Activated T-helper 1 cell treated with anti-CD3 and anti-CD28 coated beads, Interleukin-12 subunit alpha, Interleukin-12 subunit beta, Interleukin-2, Interleukin-4 antibody, amounts not matched to agents 30 ng/mL and 10 ng/mL and 1 ng/mL, durations not matched to agents 14 hours and 24 hours and 36 hours (primary cell): Measurements from ENCODE around the gene EMID1. TPM values are rescaled to one million over a fixed set of nuclear protein-coding genes. Genes with fewer than 3 reads are reported as not detected.

Experiments
- DNase-seq: peaks from one replicate; pipeline ENCODE4 v3.0.0; 2021; ENCODE audit warnings: low spot score
- H3K27ac Mint-ChIP-seq: one replicate; pipeline ENCODE4 v1.8.0; 2021; ENCODE audit warnings: mild to moderate bottlenecking, mixed read lengths
- H3K27me3 Mint-ChIP-seq: one replicate; pipeline ENCODE4 v1.8.0; 2022; ENCODE audit warnings: mild to moderate bottlenecking, moderate library complexity, mixed read lengths; ENCODE audit not compliant: insufficient read depth
- H3K36me3 Mint-ChIP-seq: one replicate; pipeline ENCODE4 v1.8.0; 2021; ENCODE audit warnings: low read depth, mixed read lengths
- H3K4me1 Mint-ChIP-seq: one replicate; pipeline ENCODE4 v1.8.0; 2021; ENCODE audit warnings: low read depth, mixed read lengths
- H3K4me3 Mint-ChIP-seq: one replicate; pipeline ENCODE4 v1.8.0; 2021; ENCODE audit warnings: mild to moderate bottlenecking, moderate library complexity, mixed read lengths
- H3K9me3 Mint-ChIP-seq: one replicate; pipeline ENCODE4 v1.8.0; 2021; ENCODE audit warnings: mixed read lengths
- intact Hi-C: fragments of 100-400 bp; cut with micrococcal nuclease; formaldehyde crosslinking; loops from one replicate; pipeline ENCODE4 v1.15.1; 2024
- total RNA-seq: library from RNA; stranded (reverse); gene quantifications from 2 replicates; pipeline ENCODE4 v1.2.3, GENCODE V29; 2022

The EMID1 gene
- total RNA-seq, 1 donor from 2014 or later, result not detected

- DNase-seq, result peak; percentile 35
- H3K36me3 Mint-ChIP-seq, result peaks cover 55% of the 10 kb centered on the region
- H3K4me1 Mint-ChIP-seq, result peaks cover 57% of the 10 kb centered on the region
- H3K27ac Mint-ChIP-seq, result peak overlapping the region; percentile 99
- intact Hi-C loops, result loop anchor here (2.0 to 10.0 kb wide), 4 partner anchors 384 to 1350 kb away; partner anchors contain the start of genes CCDC117, PITPNB, UQCR10 and ZMAT5
- no peaks in the 10 kb centered on the region for H3K9me3 Mint-ChIP-seq
- H3K27me3 Mint-ChIP-seq, result no peaks in the 10 kb centered on the region
- peak overlapping the region; percentile 96 for H3K4me3 Mint-ChIP-seq
Measured at GRCh38 chr22:29268511-29269229, 63.0 kb downstream of the EMID1 start.

GRCh38 chr22:29269230-29269604, 63.5 kb downstream of the EMID1 start:
- Mint-ChIP-seq H3K27me3 (no peaks in the 10 kb centered on the region), H3K4me1 (peaks cover 62% of the 10 kb centered on the region), H3K36me3 (peaks cover 59% of the 10 kb centered on the region), H3K27ac (peak overlapping the region; percentile 86), H3K4me3 (peak overlapping the region; percentile 96), H3K9me3 (no peaks in the 10 kb centered on the region)
- intact Hi-C loops, result loop anchor here (2.0 to 10.0 kb wide), 4 partner anchors 384 to 1350 kb away; partner anchors contain the start of genes CCDC117, PITPNB, UQCR10 and ZMAT5
- DNase-seq, result no peak

GRCh38 chr22:29269731-29270474, 64.2 kb downstream of the EMID1 start:
- Mint-ChIP-seq H3K27me3 (no peaks in the 10 kb centered on the region), H3K9me3 (no peaks in the 10 kb centered on the region), H3K36me3 (peaks cover 64% of the 10 kb centered on the region), H3K27ac (peak overlapping the region; percentile 86), H3K4me3 (peak overlapping the region; percentile 96), H3K4me1 (peaks cover 68% of the 10 kb centered on the region)
- no peak for DNase-seq
- intact Hi-C loops, result loop anchor here (2.0 to 10.0 kb wide), 5 partner anchors 37 to 1351 kb away; partner anchors contain the start of genes CCDC117, GAS2L1, PITPNB and UQCR10

GRCh38 chr22:29270475-29271271, 65.0 kb downstream of the EMID1 start:
- intact Hi-C loops, result loop anchor here (2.0 kb wide), 1 partner anchor 36 kb away; the partner anchor contains the start of gene GAS2L1
- no peak for DNase-seq
- peaks cover 75% of the 10 kb centered on the region for H3K4me1 Mint-ChIP-seq
- H3K36me3 Mint-ChIP-seq, result peaks cover 71% of the 10 kb centered on the region
- H3K9me3 Mint-ChIP-seq, result no peaks in the 10 kb centered on the region
- peak overlapping the region; percentile 96 for H3K4me3 Mint-ChIP-seq
- H3K27ac Mint-ChIP-seq, result peak overlapping the region; percentile 83
- H3K27me3 Mint-ChIP-seq, result no peaks in the 10 kb centered on the region

- no peaks in the 10 kb centered on the region for H3K27me3 Mint-ChIP-seq
- no peak overlapping the region for H3K4me3 Mint-ChIP-seq
- no peak for DNase-seq
- intact Hi-C loops, result no loop called here
- peaks cover 72% of the 10 kb centered on the region for H3K4me1 Mint-ChIP-seq
- H3K36me3 Mint-ChIP-seq, result peaks cover 78% of the 10 kb centered on the region
- no peak overlapping the region for H3K27ac Mint-ChIP-seq
- H3K9me3 Mint-ChIP-seq, result no peaks in the 10 kb centered on the region
Measured at GRCh38 chr22:29272624-29273023, 66.9 kb downstream of the EMID1 start.

- H3K9me3 Mint-ChIP-seq, result no peaks in the 10 kb centered on the region
- intact Hi-C loops, result no loop called here
- H3K4me1 Mint-ChIP-seq, result peaks cover 59% of the 10 kb centered on the region
- peaks cover 75% of the 10 kb centered on the region for H3K36me3 Mint-ChIP-seq
- H3K27me3 Mint-ChIP-seq, result no peaks in the 10 kb centered on the region
- DNase-seq, result no peak
- H3K4me3 Mint-ChIP-seq, result no peak overlapping the region
- H3K27ac Mint-ChIP-seq, result no peak overlapping the region
Measured at GRCh38 chr22:29275167-29275566, 69.5 kb downstream of the EMID1 start.

GRCh38 chr22:29275819-29276565, 70.3 kb downstream of the EMID1 start:
- intact Hi-C loops, result loop anchor here (2.0 kb wide), 1 partner anchor 15 kb away; no protein-coding TSS in a partner anchor
- Mint-ChIP-seq H3K27ac (no peak overlapping the region), H3K9me3 (no peaks in the 10 kb centered on the region), H3K4me3 (no peak overlapping the region), H3K36me3 (peaks cover 71% of the 10 kb centered on the region), H3K27me3 (no peaks in the 10 kb centered on the region), H3K4me1 (peaks cover 51% of the 10 kb centered on the region)
- no peak for DNase-seq

- DNase-seq, result no peak
- Mint-ChIP-seq H3K9me3 (no peaks in the 10 kb centered on the region), H3K36me3 (peaks cover 69% of the 10 kb centered on the region), H3K27me3 (no peaks in the 10 kb centered on the region), H3K4me1 (peaks cover 38% of the 10 kb centered on the region), H3K4me3 (no peak overlapping the region), H3K27ac (no peak overlapping the region)
- intact Hi-C loops, result loop anchor here (2.0 kb wide), 1 partner anchor 13 kb away; no protein-coding TSS in a partner anchor
Measured at GRCh38 chr22:29277927-29278326, 72.2 kb downstream of the EMID1 start.

- no peak for DNase-seq
- Mint-ChIP-seq H3K36me3 (peaks cover 59% of the 10 kb centered on the region), H3K27me3 (no peaks in the 10 kb centered on the region), H3K4me1 (peaks cover 6% of the 10 kb centered on the region), H3K9me3 (no peaks in the 10 kb centered on the region), H3K27ac (no peak overlapping the region), H3K4me3 (no peak overlapping the region)
- intact Hi-C loops, result no loop called here
Measured at GRCh38 chr22:29284196-29284595, 78.5 kb downstream of the EMID1 start.

- no peak overlapping the region for H3K27ac Mint-ChIP-seq
- intact Hi-C loops, result no loop called here
Measured at GRCh38 chr22:29288837-29289236, 83.1 kb downstream of the EMID1 start.

GRCh38 chr22:29290061-29290460, 84.4 kb downstream of the EMID1 start:
- no peak overlapping the region for H3K4me3 Mint-ChIP-seq
- peaks cover 70% of the 10 kb centered on the region for H3K36me3 Mint-ChIP-seq
- H3K9me3 Mint-ChIP-seq, result no peaks in the 10 kb centered on the region
- H3K4me1 Mint-ChIP-seq, result peaks cover 6% of the 10 kb centered on the region
- no peak for DNase-seq
- intact Hi-C loops, result loop anchor here (2.0 kb wide), 1 partner anchor 13 kb away; no protein-coding TSS in a partner anchor
- H3K27me3 Mint-ChIP-seq, result no peaks in the 10 kb centered on the region
- H3K27ac Mint-ChIP-seq, result no peak overlapping the region

More at GRCh38 chr22:29288837-29289236, 83.1 kb downstream of the EMID1 start:
- Mint-ChIP-seq H3K36me3 (peaks cover 66% of the 10 kb centered on the region), H3K4me3 (no peak overlapping the region), H3K9me3 (no peaks in the 10 kb centered on the region), H3K4me1 (peaks cover 6% of the 10 kb centered on the region), H3K27me3 (no peaks in the 10 kb centered on the region)
- no peak for DNase-seq

- Mint-ChIP-seq H3K27ac (no peak overlapping the region), H3K4me3 (no peak overlapping the region), H3K9me3 (no peaks in the 10 kb centered on the region), H3K36me3 (peaks cover 75% of the 10 kb centered on the region), H3K4me1 (peaks cover 6% of the 10 kb centered on the region), H3K27me3 (no peaks in the 10 kb centered on the region)
- DNase-seq, result no peak
- intact Hi-C loops, result loop anchor here (2.0 kb wide), 1 partner anchor 14 kb away; no protein-coding TSS in a partner anchor
Measured at GRCh38 chr22:29291215-29291614, 85.5 kb downstream of the EMID1 start.
